GM21515 (cell line): Measurements from ENCODE around the gene INSIG1.

Experiments used
- ATAC-seq: cut with Tn5 transposase; IDR thresholded peaks from one replicate; pipeline ENCODE4 v1.9.1; 2021; ENCODE audit not compliant: unreplicated experiment

Gene INSIG1

DNA sequence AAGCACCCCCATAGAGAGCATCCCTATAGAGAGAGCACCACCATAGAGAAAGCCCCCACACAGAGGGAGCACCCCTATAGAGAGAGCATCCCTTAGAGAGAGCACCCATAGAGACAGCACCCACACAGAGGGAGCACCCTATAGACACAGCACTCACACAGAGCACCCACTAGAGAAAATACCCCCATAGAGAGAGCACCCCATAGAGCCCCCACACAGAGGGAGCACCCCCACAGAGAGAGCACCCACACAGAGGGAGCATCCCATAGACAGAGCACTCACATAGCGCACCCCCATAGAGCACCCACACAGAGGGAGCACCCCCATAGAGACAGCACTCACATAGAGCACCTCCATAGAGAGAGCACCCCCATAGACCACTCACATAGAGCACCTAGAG, 48.6 kb downstream of the INSIG1 start:
- ATAC-seq: no peak

DNA sequence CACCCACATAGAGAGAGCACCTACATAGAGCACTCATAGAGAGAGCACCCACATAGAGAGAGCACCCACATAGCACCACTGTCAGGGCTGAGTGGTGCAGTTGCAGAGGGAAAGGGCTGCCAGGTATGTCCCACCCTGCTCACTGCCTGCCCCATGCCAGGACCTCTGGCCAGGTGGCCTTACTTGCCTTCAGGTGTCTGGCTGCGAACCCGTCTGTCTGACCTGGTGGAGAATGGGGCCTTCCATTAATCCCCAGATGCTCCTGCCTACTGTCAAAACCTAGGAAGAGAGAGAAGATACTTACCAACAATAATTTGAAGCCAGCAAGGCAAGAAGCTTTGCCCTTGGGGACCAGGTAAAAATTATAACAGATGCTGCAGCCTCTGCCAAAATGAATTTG, 51.1 kb downstream of the INSIG1 start:
- ATAC-seq: no peak

DNA sequence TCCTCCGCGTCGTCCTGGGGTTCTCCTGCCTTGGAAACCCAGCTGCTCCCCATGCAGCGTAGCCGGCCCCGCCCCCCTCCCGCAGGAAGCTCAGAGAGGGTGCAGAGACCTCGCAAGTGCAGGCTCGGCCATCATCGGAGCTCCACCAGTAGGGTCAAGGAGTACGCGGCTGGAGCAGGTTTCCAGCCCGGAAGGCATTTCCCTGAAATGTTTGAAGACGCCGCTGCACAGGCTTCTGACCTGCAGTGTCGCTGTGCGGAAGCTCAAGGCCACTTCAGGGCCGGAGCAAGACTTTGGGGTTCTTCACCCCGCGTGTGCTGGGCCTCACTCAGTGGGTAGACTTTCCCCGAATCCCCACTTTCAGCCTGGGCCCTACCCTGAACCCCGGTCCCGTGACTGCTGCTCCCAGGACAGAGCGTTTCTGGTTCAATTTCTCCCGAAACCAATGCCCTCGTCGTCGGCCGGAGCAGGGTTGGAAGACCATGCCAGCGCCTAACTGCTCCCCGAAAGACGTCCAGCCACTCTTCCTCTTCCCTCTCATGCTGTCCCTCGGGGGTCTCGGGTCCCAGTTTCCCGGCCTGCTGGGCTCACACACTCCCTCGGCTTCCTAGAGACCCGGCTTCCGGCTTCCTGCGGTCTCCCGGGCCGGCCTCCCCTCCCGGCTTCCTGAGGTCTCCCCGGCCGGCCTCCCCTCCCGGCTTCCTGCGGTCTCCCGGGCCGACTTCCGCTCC, 52.1 kb downstream of the INSIG1 start:
- no peak for ATAC-seq

DNA sequence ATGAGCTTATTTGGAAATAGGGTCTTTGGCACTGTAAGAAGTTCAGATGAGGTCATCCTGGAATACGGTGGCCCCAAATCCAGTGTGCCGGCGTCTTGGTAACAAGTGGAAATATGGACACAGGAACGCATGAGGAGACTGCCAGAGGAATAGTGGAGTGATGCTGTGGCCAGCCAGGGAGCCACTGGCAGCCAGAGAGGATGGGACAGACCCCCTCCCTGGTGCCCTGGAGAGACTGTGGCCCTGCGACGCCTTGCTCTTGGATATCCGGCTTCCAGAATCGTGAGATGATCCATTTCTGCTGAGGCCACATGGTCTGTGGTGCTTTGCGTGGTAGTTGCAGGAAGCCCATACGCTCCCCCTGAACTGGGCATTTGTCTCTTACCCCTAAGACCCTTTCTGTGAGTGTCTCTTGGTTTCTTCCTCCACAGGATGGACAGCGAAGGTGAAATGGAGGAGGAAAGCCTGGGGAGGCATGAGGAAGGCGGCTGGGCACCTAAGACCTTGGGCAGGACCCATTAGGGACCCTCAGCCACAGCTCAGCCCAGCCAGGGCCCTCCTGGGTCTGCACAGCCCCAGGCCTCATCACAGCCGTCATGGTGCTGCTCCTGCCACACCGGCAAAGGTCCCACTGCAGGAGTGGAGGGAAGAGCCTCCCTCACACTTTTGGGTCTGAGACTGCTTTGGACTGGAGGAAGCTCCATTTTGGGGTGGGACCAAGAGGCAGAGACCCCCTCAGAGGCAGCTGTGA, 53.6 kb downstream of the INSIG1 start:
- no peak for ATAC-seq

DNA sequence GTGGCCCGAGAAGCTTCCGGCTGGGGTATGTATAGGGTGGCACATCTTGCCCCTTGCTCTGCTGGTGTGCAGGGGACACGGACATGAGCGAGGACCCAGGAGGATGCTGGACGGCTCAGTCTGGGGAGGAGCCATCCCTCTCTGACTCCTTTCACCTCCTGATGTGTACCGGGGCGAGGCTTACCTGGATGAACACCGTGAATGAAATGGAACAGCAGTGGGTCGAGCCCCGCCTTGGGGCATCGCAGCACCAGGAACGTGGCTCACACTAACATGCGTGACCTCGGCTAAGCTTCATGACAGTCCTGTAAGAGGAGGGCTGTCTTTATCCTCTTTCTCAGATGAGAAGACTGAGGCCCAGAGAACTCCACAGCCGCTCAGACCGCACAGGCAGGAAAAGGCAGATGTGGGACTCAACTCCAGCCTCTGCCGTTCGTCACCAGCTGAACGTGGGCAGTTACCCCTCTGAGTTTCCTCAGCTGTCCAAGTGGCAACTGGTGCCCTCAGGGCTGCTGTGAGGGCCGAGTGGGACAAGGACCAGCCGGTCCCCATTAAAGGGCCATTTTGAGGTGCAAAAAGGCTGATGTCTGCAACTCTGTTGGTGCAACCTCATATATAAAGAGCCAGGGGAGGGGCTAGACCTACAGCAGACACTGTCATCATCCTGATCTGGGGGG, 54.5 kb downstream of the INSIG1 start:
- no peak for ATAC-seq

DNA sequence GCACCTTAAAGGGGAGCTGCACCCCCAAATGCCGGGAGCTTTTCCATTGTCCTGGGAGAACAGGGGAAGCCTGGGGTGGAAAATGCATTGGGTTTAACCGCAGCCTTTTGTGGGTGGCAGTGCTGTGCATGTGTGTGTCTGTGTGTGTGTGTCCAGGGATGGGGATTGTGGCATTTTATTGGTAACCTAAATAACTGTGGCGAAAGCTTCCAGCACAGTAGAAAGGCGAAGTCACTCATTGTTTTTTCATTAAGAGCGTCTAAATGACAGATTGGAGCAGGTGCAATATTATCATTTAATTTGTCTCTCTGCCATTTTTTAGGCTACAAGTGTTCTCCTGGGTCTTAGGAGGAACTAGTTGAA, 55.1 kb downstream of the INSIG1 start:
- no peak for ATAC-seq

DNA sequence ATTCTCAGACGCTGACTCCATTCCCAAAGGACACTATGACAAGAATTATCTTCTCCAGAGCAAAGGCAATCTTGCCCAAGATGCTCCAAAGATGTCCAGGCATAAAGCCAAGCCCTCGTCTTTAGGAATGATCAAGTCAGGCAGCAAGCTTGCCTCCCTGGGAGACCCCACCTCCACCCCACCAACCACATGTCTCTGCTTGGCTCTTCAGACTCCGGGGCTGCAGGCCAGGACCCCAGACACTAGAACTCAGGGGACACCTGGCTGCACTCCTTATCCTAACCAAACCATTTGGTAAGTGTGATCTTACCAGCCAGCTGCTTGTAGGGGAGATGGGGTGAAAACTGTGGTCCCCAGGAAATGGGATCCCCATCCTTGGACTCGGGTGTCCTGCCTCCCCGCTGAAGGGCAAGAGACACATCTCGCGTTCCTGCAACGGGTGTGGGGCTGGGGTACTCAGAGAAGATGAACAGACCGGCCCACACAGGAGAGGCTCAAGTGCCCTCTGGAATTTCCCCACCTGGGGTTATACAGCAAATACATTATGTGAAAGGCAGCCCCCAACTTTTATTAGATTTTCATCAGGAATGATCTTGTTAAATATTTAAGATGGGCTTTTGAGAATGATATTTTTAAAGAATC, 55.7 kb downstream of the INSIG1 start:
- ATAC-seq: no peak

DNA sequence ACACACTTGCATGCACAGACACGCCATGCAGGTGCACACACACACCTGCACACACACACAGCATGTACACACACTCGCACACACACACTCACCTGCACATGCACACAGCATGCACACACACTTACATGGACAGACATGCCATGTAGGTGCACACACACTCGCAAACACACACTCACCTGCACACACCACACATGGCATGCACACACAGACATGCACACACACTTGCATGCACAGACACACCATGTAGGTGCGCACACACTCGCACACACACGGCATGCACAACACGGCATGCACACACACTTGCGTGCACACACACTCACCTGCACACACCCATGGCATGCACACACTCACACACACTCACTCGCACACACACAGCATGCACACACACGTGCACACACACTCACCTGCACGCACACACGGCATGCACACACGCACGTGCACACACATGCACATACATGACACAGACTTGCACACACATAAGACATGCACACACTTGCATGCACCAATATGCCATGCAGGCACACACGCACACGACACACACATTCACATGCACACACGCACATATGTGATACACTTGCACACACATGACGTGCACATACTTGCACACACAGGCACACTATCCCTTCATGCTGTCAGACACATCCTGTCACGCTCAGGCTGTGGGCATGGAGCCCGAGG, 56.8 kb downstream of the INSIG1 start:
- no peak for ATAC-seq

DNA sequence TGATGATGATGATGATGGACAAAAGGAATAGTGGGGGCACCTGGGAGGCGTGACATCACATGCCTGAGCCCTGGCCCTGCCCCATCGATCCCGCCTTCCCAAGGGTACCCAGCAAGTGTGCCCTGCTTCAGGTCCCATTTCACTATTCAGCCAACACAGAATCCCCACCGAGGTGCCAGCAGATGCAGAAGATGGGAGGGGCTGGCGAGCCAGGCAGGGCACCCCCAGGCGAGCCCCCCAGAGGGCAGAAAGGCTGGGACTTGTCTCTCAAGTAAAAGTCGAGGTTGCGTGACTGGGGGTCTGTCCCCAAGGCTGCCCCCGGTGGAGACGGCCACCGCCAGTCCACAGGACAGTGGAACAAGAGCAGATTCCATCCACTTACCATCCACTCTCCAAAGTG, 57.5 kb downstream of the INSIG1 start:
- no peak for ATAC-seq

DNA sequence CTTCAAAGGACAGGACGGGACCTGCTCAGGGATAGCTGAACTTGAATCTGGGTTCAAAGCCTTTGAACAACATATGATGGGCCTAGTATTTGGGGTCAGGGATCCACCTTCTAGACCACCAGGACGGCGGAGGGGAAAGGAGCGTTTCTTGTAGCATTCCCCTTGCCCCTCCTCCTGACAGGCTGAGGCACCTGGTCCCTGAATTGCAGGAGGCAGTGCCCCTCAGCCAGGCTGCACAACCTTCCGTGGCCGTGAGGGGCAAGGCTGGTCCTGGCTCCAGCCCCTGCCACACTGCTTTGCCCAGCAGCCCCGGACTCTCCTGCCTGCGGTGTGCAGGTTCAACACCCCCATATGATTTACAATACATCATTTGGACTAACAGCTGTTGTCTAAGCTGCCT, 58.1 kb downstream of the INSIG1 start:
- ATAC-seq: no peak

DNA sequence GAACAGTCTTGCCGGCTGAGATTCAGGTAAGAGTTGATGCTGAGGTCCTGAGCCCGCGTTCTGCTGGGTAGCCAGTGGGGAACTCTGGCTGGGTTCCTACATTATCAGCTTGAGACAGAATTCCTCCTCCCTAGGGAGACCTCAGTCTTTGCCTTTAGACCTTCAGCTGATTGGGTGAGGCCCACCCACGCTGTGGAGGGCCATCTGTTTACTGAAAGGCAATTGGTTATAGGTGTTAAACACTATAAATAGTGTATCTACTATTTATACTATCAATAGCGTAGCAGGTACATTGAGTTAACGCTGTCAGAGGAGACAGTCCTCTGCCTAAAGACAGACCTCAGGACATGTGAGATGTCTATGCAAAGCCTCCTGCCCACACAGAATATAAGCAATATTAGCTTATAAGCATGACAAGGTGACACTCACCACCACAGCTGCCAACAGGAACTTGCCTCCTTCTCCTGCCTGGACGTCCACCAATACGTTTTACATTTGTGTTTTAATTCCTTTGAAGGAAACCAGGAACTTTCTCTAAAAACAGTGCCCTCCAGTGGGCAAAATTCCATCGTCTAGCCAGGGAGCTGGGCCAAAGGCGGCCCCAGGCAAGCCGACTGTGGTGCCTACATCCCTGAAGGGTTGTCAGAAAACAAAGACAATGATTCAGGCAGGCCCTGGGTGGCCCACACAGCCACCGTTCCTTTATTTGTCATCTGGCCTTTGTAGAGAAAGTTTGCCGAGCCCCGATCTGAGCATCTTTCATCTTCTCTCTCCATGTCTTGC, 58.8 kb downstream of the INSIG1 start:
- ATAC-seq: no peak

DNA sequence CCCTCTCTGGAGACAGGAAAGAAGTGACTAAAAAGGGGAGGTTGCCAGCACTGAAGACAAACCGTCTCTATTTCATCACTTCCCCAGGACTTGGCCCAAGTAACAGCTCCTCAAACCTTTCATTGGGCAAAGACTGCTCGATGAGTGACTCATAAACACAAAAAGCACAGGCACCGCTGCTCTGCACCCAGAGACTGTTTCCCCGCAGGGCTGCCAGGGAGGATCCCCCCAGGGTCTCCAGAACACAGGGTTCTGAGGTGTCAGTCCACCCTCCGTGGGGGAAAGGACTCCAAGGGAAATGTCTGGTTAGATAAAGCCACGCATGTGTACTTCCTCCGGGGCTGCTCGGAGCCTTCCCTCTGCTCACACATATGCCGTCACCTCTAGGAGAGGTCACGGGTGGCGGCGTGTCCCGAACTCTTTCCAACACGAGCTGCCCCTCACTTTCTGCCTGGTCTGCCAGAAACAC, 59.9 kb downstream of the INSIG1 start:
- ATAC-seq: no peak

DNA sequence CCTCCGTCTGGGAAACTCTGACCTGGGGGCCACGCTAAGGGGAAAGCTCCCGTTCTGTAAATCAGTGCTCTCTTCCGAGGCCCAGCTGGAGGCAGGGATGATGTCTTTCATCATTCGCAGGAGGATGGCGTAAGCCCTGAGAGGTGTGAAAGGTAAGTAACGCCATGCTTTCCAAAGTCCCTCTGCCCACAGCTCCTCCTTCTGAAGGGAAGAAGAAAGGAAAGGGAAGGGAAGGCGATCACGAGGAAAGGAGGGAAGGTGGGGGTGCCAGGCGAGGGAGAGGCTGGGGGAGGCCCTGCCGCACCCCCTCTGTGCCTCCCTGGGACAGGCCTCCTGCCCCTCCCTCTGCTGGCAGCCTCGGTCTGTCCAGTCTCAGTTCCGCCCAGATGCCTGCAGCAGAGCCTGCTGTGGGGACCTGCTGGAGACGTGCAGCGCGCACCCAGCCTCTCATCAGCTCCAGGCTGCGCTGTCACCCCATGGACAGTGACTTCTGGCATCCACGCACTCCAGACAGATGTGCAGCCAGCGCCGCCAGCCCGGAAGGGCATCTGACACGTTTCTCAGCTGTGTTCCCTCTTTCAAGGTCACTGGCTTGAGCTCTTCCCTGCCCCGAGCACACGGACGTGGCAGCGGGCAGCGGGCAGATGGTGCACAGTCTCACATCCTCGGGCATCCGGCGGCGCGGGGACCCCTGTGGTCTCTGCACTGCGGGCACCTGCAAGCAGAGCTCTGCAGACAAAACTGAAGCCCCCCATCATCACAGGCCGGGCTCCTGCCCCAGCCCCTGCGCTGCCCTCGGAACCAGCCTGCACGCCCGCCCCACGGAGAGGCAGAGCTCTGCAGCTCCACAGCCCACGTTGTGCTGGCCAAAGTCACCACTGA, 60.6 kb downstream of the INSIG1 start:
- ATAC-seq: no peak

DNA sequence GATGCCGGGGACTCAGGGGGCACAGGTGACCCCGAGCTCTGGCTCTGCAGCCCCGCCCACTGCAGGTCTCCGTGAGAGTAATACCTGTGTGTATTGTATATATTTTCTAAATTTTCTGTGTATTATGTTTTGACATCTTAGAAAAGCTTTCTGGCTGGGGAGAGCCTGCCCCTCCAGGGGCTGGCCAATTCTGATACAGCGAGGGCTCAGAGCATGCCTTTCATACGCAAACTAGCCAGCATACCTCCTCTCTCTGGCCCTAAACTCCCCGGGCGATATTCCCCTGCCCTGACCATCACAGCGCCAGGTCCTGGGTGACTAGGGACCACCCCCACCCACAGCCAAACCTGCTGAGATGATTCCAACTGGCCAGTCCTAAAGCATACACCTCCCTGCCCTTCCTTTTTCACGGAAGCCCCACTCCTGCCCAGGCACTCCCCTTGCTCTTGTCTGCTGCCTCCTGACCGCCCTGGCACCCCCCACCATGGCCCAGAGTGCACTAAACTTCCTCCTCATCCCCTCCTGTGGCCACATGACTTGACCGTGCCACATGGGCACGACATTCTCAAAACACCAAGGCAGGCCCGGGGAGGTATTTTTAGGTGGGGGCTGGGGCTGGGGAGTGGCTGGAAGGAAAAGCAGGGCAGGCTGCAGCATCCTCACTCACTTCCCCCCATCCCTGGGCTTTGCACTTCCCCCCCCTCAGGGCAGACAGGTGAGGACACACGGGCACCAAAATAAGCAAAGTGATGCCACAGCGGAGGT, 61.5 kb downstream of the INSIG1 start:
- ATAC-seq: no peak
